GM12891 (cell line): ENCODE data around the gene BCLAF1.

Experiments used
- POLR2A ChIP-seq: IDR thresholded peaks from 2 replicates; pipeline ENCODE4 v1.6.1; 2011; ENCODE audit warnings: low read depth, low read length, control low read depth
- POLR2AphosphoS5 ChIP-seq: IDR thresholded peaks from 2 replicates; pipeline ENCODE4 v1.6.1; 2011; ENCODE audit warnings: low read depth, low read length, control low read depth
- SPI1 ChIP-seq: IDR thresholded peaks from 2 replicates; pipeline ENCODE4 v1.6.1; 2011; ENCODE audit warnings: low read depth, low read length, control low read depth
- TAF1 ChIP-seq: IDR thresholded peaks from 2 replicates; pipeline ENCODE4 v1.6.1; 2011; ENCODE audit warnings: low read depth, low read length, control low read depth

- no peak for TF ChIP-seq TAF1
- no peak for TF ChIP-seq POLR2AphosphoS5
- no peak for TF ChIP-seq POLR2A
- TF ChIP-seq SPI1 = no peak
Observed at GRCh38 chr6:136284909-136285308, 4.7 kb downstream of the BCLAF1 start.
